Type B pancreatic cell (in vitro differentiated cells): Measurements from ENCODE around the gene UBE4B. TPM values are rescaled to one million over a fixed set of nuclear protein-coding genes. Genes with fewer than 3 reads are reported as not detected.

Experiments
- DNase-seq: peaks from one replicate; pipeline ENCODE4 v3.0.0; 2021; ENCODE audit warnings: mixed read lengths; ENCODE audit not compliant: unreplicated experiment; ENCODE audit errors: extremely low spot score
- H3K27ac Mint-ChIP-seq: 2 replicates; pipeline ENCODE4 v1.8.0; 2021; ENCODE audit warnings: mild to moderate bottlenecking, mixed read lengths
- H3K27me3 Mint-ChIP-seq: 2 replicates; pipeline ENCODE4 v1.8.0; 2021; ENCODE audit warnings: mixed read lengths
- H3K36me3 Mint-ChIP-seq: 2 replicates; pipeline ENCODE4 v1.8.0; 2021; ENCODE audit warnings: mixed read lengths
- H3K4me1 Mint-ChIP-seq: one replicate; pipeline ENCODE4 v1.8.0; 2021; ENCODE audit warnings: mixed read lengths; ENCODE audit not compliant: unreplicated experiment
- H3K4me3 Mint-ChIP-seq: 2 replicates; pipeline ENCODE4 v1.8.0; 2021; ENCODE audit warnings: mild to moderate bottlenecking, mixed read lengths
- H3K9me3 Mint-ChIP-seq: 2 replicates; pipeline ENCODE4 v1.8.0; 2021; ENCODE audit warnings: mixed read lengths
- CTCF ChIP-seq: fragments of 200-600 bp; sonication (generic); conservative IDR thresholded peaks from 2 replicates; pipeline ENCODE4 v1.5.0; 2021; ENCODE audit warnings: antibody characterized with exemption, mild to moderate bottlenecking
- total RNA-seq: library from RNA; stranded (reverse); gene quantifications from 2 replicates; pipeline ENCODE4 v1.2.1, GENCODE V29; 2021; ENCODE audit warnings: low replicate concordance

Gene UBE4B
- total RNA-seq, 1 donor from 2014 or later = 55.1 TPM

GRCh38 chr1:10074852-10075730 is 42.3 kb downstream of the UBE4B start:
- Mint-ChIP-seq H3K27ac (no peak overlapping the region), H3K4me3 (no peak overlapping the region), H3K27me3 (no peaks in the 10 kb centered on the region), H3K36me3 (peaks cover 17% of the 10 kb centered on the region), H3K4me1 (peaks cover 29% of the 10 kb centered on the region), H3K9me3 (no peaks in the 10 kb centered on the region)
- DNase-seq = no peak
- no peak for TF ChIP-seq CTCF

GRCh38 chr1:10075732-10076131 is 43.0 kb downstream of the UBE4B start:
- Mint-ChIP-seq H3K27me3 (no peaks in the 10 kb centered on the region), H3K36me3 (peaks cover 22% of the 10 kb centered on the region), H3K4me1 (peaks cover 29% of the 10 kb centered on the region), H3K4me3 (no peak overlapping the region), H3K27ac (no peak overlapping the region), H3K9me3 (no peaks in the 10 kb centered on the region)
- TF ChIP-seq CTCF = no peak
- DNase-seq = no peak

GRCh38 chr1:10078494-10078893 is 45.7 kb downstream of the UBE4B start:
- no peak for DNase-seq
- TF ChIP-seq CTCF = no peak
- H3K27ac Mint-ChIP-seq = no peak overlapping the region
- H3K36me3 Mint-ChIP-seq = peaks cover 26% of the 10 kb centered on the region
- no peak overlapping the region for H3K4me3 Mint-ChIP-seq
- H3K4me1 Mint-ChIP-seq = peaks cover 22% of the 10 kb centered on the region
- H3K27me3 Mint-ChIP-seq = no peaks in the 10 kb centered on the region
- H3K9me3 Mint-ChIP-seq = peaks cover 6% of the 10 kb centered on the region

- peaks cover 6% of the 10 kb centered on the region for H3K9me3 Mint-ChIP-seq
- no peak overlapping the region for H3K4me3 Mint-ChIP-seq
- no peak for DNase-seq
- no peak for TF ChIP-seq CTCF
- no peaks in the 10 kb centered on the region for H3K27me3 Mint-ChIP-seq
- peaks cover 15% of the 10 kb centered on the region for H3K4me1 Mint-ChIP-seq
- peaks cover 31% of the 10 kb centered on the region for H3K36me3 Mint-ChIP-seq
- H3K27ac Mint-ChIP-seq = no peak overlapping the region
Observed at GRCh38 chr1:10080523-10080922, 47.8 kb downstream of the UBE4B start.

- DNase-seq = no peak
- Mint-ChIP-seq H3K27ac (peak overlapping the region; percentile 79), H3K36me3 (peaks cover 32% of the 10 kb centered on the region), H3K4me3 (peak overlapping the region; percentile 52), H3K9me3 (peaks cover 12% of the 10 kb centered on the region), H3K27me3 (no peaks in the 10 kb centered on the region), H3K4me1 (peaks cover 15% of the 10 kb centered on the region)
- no peak for TF ChIP-seq CTCF
Observed at GRCh38 chr1:10082785-10083479, 50.2 kb downstream of the UBE4B start.
